HG02759 (cell line): ENCODE measurements around the gene ARSH.
"Not testable (repeated sequence)": the region's sequence is repeated elsewhere in the genome, so short reads cannot be mapped to it uniquely, and the experiment has no call there.

Experiments used
- ATAC-seq: cut with Tn5 transposase; IDR thresholded peaks from one replicate; pipeline ENCODE4 v1.9.1; 2021; ENCODE audit warnings: mild to moderate bottlenecking, moderate library complexity; ENCODE audit not compliant: unreplicated experiment

Gene ARSH, protein sequence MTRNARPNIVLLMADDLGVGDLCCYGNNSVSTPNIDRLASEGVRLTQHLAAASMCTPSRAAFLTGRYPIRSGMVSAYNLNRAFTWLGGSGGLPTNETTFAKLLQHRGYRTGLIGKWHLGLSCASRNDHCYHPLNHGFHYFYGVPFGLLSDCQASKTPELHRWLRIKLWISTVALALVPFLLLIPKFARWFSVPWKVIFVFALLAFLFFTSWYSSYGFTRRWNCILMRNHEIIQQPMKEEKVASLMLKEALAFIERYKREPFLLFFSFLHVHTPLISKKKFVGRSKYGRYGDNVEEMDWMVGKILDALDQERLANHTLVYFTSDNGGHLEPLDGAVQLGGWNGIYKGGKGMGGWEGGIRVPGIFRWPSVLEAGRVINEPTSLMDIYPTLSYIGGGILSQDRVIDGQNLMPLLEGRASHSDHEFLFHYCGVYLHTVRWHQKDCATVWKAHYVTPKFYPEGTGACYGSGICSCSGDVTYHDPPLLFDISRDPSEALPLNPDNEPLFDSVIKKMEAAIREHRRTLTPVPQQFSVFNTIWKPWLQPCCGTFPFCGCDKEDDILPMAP

DNA sequence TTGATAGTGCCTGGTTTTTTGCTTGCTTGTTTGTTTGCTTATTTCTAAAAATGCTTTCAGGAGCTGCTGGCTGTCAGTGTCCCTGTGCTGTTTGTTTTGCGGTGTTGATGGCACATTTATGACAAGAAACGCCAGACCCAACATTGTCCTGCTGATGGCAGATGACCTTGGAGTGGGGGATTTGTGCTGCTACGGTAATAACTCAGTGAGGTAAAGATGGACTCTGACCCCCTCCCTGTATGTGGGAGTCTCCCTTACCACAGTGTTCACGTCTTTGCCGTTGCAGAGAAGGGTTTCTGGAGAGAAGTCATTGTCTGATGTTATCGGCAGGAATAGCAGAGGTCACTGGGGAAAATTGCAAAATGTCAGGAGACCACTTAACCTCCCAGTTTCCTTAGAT, at the start of gene ARSH:
Gene ARSH, plus strand, starts transcription at position 52 of the 400 bp plus-strand sequence. Its CDS starts 67 bp downstream, at position 119.
- no peak for ATAC-seq

DNA sequence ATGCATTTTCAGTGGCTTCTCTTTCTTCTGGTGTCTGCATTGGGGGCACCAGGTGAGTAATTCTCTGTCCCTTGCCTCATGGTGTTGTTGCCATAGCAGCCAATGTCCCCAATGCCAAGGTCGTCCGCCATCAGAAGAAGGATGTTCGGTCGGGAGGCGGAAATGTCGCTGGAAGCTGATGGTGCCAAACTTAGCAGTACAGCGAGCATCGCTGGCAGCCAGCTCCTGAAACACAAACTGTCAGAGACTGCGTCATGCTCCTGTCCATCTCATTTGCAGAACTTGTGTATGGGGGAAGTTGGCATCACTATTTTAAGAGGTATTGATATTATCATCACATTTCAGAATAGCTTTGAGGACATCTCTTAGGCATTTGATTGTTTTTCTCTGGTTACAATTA, 48.1 kb upstream of the ARSH start:
- ATAC-seq = no peak

DNA sequence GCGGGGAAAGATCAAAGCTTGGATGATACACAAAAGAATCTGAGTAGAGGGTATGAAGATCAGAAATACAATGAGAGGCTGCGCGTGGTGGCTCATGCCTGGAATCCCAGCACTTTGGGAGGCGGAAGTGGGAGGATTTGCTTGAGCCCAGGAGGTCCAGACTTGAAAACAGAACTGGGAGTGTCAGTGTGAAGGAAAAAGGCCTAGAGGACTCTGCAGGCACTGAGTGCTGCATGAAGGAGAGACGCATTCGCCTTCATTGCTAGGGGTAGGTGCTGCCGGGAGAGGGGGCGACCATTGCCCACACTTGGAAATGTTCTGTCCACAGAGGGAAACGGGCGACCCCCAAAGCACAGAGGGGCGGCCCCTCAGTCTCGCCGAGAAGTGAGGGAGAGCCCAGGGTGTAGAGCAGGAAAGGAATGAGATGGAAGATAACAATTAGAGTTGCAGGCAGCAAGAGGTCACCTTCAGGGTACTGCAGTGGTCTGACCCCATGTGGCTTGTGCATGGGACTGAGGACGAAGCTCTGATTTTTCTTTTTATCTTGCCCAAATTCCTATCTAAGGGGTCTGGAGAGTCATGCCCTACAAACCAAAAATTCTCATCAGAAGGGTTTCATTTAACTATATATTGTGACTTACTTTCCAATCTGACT, 45.4 kb upstream of the ARSH start:
- ATAC-seq = no peak

DNA sequence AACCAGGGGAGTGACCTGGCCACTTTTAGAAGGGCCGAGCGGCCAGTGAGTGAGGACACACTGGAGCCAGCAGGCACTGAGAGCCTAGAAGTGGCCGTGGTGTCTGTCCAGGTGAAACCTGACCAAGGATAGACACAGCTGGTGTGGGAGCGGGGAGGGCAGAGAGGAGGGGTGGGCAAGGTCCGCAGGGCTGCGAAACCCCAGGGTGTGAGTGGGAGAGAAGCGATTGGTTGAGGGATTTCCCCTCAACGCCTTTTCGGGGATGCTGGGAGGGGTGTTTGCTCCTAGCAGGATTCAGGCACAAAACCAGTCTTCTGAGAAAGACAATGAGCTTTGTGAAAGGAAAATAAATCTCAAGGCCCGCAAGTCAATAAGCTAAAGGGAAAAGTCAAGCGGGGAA, 44.0 kb upstream of the ARSH start:
- no peak for ATAC-seq

DNA sequence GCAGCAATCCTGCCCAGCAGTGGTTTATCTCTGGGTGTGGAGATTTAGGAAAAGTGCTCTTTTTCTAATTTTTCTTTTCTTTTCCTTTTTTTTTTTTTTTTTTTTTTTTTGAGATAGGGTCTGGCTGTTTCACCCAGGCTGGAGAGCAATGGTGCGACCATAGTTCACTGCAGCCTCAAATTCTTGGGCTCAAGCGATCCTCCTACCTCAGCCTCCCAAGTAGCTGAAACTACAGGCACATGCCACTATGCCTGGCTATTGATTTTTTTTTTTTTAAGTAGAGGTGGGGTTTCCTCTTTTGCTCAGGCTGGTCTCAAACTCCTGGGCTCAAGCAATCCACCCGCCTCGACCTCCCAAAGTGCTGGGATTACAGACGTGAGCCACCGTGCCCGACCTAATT, 42.9 kb upstream of the ARSH start:
- ATAC-seq = not testable (repeated sequence)

DNA sequence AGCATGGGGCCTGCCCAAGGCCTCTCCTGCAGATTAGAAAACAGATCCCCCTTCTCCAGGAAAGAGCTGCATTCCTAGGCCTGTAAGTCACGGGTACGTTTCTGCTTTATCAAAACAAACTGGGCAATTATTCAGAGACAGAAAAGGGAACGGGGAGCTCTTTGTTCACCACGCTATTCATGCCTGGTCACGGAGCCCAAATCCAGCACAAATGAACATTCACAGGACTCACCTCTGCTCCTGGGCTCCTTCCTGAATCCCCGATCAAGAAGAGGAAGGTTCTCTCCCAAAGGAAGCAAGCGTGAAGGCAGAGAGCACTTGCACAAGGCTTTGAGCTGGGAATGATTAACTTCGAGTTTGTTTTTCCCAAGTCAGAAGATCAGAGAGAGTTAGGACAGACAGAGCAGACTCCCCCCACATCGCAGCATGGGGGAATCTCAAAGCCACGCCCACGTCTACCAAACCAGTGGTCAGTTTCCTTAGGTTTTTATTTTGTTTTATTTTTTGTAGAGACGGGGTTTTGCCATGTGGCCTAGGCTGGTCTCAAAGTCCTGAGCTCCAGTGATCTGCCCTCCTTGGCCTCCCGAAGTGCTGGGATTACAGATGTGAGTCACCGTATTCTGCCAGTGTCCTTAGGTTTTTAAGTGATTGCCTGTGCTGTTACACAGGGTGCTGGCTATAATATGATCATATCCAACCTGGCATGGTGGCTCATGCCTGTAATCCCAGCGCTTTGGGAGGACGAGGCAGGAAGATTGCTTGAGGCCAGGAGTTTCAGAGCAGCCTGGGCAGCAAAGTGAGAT, 42.2 kb upstream of the ARSH start:
- ATAC-seq = not testable (repeated sequence)

DNA sequence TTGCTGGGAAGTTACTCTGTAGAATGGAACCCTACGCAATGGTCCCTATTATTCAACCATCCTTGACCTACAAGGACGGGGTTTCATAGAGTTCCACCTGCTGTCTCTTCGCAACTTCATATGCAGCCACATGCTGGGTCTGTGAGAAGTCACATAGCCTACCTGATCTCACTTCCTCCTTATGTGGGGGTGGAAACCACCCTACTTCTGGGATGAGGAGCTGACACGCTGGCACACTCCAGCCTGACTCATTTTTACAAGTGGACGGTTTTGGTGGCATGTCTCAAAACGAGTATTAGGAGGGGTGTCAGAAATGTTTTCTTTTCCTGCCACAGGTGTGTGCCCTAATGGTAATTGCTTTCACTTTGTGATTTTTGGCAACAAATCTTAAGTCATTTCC, 40.4 kb upstream of the ARSH start:
- peak; percentile 82 for ATAC-seq

DNA sequence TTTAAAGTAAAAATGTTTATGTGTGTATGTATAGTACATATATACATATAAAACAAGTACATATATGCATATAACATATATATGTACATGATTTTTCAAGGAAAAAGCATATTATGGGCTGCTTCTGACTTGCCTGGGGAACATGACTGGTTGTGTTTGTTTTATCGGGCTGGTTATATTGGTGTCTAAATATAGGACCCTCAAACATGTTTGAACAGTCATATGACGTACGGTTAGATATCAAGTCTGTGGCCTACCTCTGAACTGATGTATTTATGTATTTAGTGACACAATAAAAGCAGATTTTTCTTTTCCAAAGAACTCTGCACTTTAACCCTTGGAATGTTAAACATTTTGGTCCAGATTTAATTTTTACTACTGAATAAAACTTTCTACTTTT, 39.3 kb upstream of the ARSH start:
- no peak for ATAC-seq

DNA sequence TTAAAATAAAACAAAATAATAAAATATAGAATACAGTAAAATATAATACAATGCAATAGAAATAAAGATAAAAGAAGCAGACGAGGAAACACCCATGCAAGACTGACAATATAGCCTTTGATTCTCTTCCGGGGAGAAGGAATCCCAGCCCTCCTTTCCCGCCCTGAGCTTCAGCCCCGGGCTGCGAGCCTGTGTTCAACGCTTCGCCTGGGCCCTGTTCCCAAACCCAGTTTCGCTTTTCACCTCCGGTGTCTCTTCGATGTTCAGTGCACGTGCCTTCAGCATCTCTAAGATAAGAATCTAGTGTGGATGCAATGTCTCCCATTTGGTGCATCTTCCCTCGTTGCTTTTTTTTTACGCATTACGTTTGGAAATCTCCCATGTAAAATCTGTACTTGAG, 38.8 kb upstream of the ARSH start:
- ATAC-seq = no peak

DNA sequence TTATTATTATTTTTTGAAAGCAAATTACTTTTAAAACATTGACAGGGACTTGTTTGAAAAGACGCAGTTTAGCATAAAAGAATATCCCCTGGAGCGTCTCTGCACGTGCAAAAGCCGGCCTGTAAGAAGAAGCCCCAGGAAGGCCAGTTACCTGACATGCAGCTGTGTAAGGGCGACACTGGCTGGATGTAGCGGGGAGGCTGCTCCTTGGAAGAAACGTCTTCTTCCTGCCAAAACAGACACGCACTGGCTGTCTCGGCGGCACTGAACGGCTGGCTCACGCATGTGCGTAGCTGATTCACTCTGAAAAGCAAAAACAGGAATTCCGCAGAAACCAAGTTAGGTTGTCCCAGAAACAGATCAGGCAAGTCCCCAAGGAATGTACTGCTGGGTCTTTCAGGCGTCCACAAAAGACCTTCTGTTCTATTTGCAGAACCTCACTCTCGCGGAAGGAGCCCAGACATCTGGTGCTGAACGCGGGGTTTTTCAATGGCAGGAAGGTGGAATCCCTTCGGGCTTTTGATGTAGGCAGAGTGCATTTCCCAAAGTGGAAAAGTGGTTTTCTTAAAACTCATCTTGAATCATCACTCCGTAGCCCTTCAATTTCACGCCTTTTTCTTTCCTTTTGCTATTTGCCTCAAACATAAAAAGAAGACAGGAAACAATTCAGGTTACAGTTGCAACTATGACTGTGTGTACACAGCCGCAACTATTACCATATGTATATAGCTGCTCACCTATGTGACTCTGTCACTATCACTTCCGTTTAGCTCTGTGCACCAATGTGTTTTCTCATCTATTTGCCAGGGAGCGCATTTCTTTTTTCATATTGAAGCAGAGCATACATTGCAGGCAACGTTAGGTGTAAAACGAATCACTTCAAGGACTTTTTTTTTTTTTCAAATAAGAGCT, 38.1 kb upstream of the ARSH start:
- no peak for ATAC-seq

DNA sequence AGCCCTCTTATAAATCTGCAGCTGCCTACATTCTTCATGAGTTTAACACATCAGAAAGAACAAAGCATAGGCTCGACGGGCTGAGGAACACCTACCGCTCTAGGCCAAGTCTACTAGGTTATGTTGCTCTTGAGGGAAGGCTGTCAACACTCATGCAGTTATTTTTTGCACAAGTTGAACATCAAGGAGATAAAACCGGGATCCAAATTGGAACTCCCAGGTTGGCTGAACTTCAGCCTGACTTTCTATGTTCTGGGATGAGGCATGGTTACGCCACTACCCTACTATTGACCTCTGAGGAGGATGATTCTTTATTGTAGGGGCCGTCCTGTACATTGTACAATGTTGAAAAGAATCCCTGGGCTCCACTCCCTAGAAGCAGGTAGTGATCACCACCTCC, 37.3 kb upstream of the ARSH start:
- no peak for ATAC-seq

DNA sequence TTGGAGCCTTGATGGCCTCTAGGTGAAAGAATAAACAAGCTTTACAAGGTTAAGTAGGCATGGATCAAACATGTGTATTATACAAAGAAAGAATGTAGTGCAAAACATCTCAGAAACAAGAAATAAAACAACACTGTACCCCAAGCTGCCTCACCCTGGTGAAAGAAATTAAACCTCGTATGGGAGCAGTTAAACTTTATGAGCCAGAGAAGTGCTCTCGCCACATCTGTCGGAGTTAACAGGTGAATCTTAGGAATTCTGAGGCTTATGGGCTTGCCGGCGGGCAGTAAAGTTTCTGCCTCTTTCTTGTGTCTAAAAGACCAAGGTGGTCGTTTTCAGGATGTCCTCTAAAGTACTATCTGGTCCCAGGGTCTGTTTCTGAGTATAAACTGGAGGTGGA, 34.0 kb upstream of the ARSH start:
- ATAC-seq = no peak

DNA sequence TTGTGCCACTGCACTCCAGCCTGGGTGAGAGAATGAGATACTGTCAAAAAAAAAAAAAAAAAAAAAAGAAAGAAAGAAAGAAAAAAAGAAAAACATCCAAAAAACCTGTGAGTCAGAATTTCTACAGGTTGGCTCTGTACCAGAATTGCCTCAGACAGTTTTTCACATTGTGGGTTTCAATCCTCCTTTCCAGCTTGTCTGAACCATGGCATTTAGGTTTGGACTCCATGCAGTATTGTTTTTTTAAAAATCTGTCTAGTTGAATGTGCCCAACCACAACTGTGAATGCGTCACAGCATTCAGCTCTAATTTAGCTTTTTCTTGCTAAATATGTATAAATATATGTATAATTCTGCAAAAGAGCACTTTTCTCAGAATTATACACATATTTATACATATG, 31.4 kb upstream of the ARSH start:
- no peak for ATAC-seq

DNA sequence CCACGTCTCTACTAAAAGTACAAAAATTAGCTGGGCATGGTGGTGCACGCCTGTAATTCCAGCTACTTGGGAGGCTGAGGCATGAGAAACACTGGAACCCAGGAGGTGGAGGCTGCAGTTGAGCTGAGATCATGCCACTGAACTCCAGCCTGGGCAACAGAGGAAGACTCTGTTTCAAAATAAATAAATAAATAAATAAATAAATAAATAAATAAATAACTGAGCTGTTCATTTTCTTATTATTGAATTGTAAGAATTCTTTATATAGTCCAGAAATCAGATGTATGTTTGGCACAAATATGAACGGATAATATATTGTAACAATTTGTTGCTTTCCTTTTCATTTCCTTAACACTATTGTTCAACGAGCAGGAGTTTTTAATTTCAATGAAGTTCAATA, 27.7 kb upstream of the ARSH start:
- ATAC-seq = not testable (repeated sequence)

DNA sequence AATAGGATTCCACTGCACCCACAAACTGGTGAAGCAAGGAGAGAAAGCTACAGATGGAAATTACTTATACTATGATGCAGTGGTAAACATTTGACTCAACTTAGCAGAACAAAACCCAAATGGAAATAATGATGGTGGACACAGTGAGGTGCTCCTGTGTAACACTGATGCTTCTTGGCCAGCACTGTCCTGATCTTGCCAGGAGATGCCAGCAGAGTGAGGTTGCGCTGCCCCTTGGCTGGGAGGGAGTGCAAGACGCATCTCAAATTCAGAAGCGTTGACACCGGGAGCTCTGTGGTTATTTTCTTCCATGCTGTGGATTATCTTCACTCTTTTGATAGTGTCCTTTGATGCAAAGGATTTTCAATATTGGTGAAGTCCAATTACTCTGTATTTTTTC, 22.0 kb upstream of the ARSH start:
- no peak for ATAC-seq

DNA sequence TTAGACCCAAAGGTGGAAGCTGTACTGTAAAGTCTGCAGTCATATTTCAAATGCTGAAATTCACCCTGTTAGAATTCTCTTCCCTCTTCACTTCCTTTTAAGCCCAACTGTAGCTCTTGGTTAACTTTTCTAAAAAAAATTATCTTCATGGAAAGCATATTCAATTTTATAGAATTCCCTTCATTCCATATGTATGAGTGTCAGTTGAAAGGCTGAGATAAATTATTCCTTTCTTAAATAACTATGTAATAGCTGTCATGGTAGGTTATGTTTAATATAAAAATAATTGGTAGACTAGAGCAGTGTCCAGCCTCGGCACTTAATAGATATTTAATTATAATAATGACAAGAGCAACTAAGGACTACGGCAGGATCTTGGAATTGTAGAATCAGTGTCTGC, 16.8 kb upstream of the ARSH start:
- ATAC-seq = no peak

DNA sequence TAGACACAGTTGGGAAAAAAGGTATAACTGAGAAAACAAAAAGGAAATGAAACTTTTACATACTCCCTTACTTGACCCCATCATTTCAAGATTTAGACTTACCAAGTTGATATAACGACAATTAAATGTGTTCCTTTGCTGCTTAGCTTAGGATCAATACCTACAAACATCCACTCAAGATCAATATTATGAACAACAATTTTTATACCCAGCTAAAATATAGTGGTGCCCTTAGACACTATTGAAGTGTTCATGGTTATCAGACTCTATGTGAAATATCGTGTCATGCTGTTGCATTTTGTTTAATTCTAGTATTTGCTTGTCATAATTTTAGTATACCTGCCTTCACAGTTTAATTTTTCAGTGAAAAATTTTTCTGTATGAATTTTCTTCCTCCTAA, 4.2 kb downstream of the ARSH start:
- ATAC-seq = no peak

DNA sequence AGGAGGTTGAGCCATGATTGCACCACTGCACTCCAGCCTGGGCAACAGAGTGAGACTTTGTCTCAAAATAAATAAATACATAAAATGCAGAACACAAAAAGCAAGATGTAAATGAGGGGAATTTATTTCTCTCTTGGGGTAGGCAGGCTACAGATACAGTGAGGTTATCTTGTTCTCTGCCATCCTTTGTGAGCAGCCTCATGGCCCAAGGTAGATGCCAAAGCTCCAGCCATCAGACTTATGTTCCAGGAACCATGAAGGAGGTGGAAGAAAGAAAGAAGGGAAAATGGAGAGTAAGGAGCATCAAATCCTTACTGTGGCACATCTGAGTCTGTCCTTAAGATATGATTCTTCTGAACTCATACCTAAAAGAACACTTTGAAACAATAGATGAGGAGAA, 11.1 kb downstream of the ARSH start:
- no peak for ATAC-seq

DNA sequence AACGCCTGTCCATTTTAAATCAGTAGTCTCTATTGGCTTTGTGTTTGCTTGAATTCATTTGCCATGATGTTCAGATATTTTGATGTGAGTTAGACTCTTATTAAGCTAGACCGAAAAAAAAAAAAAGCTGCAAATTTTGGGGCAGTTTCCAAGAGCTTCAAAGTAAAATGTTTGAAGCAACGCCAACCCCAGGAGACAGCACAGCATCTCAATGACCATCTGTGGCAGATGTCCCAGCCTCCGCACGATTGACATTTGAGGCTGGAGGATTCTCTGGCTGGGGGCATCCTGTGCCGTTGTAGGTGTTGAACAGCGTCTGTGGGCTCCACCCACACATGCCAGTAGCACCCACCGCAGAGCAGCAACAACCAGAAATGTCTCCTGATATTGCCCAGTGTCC, 17.8 kb downstream of the ARSH start:
- ATAC-seq = no peak

DNA sequence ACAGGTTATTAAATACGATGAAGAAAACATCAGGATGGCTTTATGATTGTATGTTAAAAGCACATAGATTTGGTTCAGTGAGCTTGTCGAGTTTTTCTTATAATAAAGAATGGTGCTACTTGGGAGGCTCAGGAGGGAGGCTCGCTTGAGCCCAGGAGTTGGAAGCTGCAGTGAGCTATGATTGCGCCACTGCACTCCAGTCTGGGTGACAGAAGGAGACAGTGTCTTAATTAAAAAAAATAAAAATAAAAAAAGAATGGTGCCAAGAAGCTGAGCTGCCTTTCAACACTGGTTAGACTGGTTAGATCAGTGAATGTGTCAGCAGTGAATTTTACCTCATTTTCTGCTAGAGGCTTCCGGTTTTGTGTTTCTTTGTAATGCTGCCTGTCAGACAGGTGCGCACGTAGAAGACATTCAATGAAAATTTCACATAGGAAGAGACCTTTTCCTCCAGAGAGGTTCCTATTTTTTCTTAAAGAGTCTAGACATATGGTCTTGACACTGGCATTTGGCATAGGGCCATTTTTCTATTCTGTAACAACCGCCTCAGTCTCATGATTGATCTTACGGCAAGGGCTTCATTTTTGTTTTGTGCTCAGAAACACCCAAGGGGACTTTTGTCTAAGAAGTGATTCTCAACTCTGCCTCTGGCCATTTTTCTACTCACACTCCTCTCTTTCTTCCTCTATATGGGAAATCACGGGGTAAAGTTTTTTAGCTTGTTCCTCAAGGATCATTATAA, 19.9 kb downstream of the ARSH start:
- ATAC-seq = no peak
